Measurements from ENCODE around the gene PLA2G12B. TPM values are rescaled to one million over a fixed set of nuclear protein-coding genes. Genes with fewer than 3 reads are reported as not detected.

PLA2G12B gene, protein sequence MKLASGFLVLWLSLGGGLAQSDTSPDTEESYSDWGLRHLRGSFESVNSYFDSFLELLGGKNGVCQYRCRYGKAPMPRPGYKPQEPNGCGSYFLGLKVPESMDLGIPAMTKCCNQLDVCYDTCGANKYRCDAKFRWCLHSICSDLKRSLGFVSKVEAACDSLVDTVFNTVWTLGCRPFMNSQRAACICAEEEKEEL
- total RNA-seq (2021) (not detected in 2 replicates), Bru-seq, nascent RNA (percentile 16 among the genes with signal in this experiment), BruChase-seq, experiment 1, labeled RNA remaining after a 2-hour chase (percentile 10 among the genes with signal in this experiment), BruChase-seq, experiment 2, labeled RNA remaining after a 6-hour chase (percentile 17 among the genes with signal in this experiment)
- long read RNA-seq: 0 reads

- ChIA-PET CTCF (no interaction called here), POLR2A (ENCODE audit: low non-redundant PET) (no interaction called here)
- TF ChIP-seq, protein P1, sequence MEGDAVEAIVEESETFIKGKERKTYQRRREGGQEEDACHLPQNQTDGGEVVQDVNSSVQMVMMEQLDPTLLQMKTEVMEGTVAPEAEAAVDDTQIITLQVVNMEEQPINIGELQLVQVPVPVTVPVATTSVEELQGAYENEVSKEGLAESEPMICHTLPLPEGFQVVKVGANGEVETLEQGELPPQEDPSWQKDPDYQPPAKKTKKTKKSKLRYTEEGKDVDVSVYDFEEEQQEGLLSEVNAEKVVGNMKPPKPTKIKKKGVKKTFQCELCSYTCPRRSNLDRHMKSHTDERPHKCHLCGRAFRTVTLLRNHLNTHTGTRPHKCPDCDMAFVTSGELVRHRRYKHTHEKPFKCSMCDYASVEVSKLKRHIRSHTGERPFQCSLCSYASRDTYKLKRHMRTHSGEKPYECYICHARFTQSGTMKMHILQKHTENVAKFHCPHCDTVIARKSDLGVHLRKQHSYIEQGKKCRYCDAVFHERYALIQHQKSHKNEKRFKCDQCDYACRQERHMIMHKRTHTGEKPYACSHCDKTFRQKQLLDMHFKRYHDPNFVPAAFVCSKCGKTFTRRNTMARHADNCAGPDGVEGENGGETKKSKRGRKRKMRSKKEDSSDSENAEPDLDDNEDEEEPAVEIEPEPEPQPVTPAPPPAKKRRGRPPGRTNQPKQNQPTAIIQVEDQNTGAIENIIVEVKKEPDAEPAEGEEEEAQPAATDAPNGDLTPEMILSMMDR (conservative IDR thresholded peaks at IDR 0.05; ENCODE audit: low read depth, low read length): no peak
- TF ChIP-seq EZH2 (IDR thresholded peaks at IDR 0.05; ENCODE audit: borderline replicate concordance, low read depth, low read length, poor library complexity, severe bottlenecking): no peak
- intact Hi-C loops (cut with micrococcal nuclease; ENCODE audit: unreplicated experiment): no loop called here
- no peaks in the 10 kb centered on the region for H3K4me1 ChIP-seq (ENCODE audit: insufficient read depth, low read length, poor library complexity, severe bottlenecking)
- H3K9me3 ChIP-seq (ENCODE audit: low read depth, low read length, poor library complexity, severe bottlenecking): no peaks in the 10 kb centered on the region
- no peak within 1 kb of the TSS for H3K4me3 ChIP-seq (ENCODE audit: low read depth, low read length, poor library complexity, severe bottlenecking)
- H3K27me3 ChIP-seq (replicated peaks; ENCODE audit: insufficient read depth, low read depth, low read length, poor library complexity): no peaks in the 10 kb centered on the region
- BruUV-seq (replicated peaks): no TSS peak
- DNase-seq (ENCODE audit: low spot score): peak; percentile 8
- H3K36me3 ChIP-seq (ENCODE audit: insufficient read depth, low read length, poor library complexity, severe bottlenecking): no peaks in the 10 kb centered on the region
- no peak within 1 kb of the TSS for H3K27ac ChIP-seq (ENCODE audit: low read depth, low read length, poor library complexity, severe bottlenecking)
Observed at GRCh38 chr10:72954596-72955554, at the start of gene PLA2G12B. TSS of gene PLA2G12B (minus strand) at chr10:72954806. CDS start at chr10:72954685, 121 bp downstream.

- no TSS peak for BruUV-seq (replicated peaks)
- TF ChIP-seq, protein P1 (conservative IDR thresholded peaks at IDR 0.05; ENCODE audit: low read depth, low read length): no peak
- no peak for TF ChIP-seq EZH2 (IDR thresholded peaks at IDR 0.05; ENCODE audit: borderline replicate concordance, low read depth, low read length, poor library complexity, severe bottlenecking)
- intact Hi-C loops (cut with micrococcal nuclease; ENCODE audit: unreplicated experiment): no loop called here
- no peaks in the 10 kb centered on the region for H3K27me3 ChIP-seq (replicated peaks; ENCODE audit: insufficient read depth, low read depth, low read length, poor library complexity)
- no peak overlapping the region for H3K27ac ChIP-seq (ENCODE audit: low read depth, low read length, poor library complexity, severe bottlenecking)
- H3K4me3 ChIP-seq (ENCODE audit: low read depth, low read length, poor library complexity, severe bottlenecking): no peak overlapping the region
- POLR2A ChIA-PET (ENCODE audit: low non-redundant PET): no interaction called here
- CTCF ChIA-PET: no interaction called here
- no peaks in the 10 kb centered on the region for H3K9me3 ChIP-seq (ENCODE audit: low read depth, low read length, poor library complexity, severe bottlenecking)
- no peak for DNase-seq (ENCODE audit: low spot score)
- H3K4me1 ChIP-seq (ENCODE audit: insufficient read depth, low read length, poor library complexity, severe bottlenecking): no peaks in the 10 kb centered on the region
- H3K36me3 ChIP-seq (ENCODE audit: insufficient read depth, low read length, poor library complexity, severe bottlenecking): peaks cover 10% of the 10 kb centered on the region
Observed at GRCh38 chr10:73003822-73004221, 49.2 kb upstream of the PLA2G12B start.

- CTCF ChIA-PET: interaction anchor here (0.7 kb wide), 1 partner anchor 342 kb away, joined by 8 read pairs; no protein-coding TSS in a partner anchor
- TF ChIP-seq, protein P1 (conservative IDR thresholded peaks at IDR 0.05; ENCODE audit: low read depth, low read length): no peak
- TF ChIP-seq EZH2 (IDR thresholded peaks at IDR 0.05; ENCODE audit: borderline replicate concordance, low read depth, low read length, poor library complexity, severe bottlenecking): no peak
Observed at GRCh38 chr10:73000973-73001372, 46.4 kb upstream of the PLA2G12B start.

More at GRCh38 chr10:73000973-73001372, 46.4 kb upstream of the PLA2G12B start:
- POLR2A ChIA-PET (ENCODE audit: low non-redundant PET): interaction anchor here (0.5 to 0.7 kb wide), 2 partner anchors 14 to 21 kb away, joined by 3 to 4 read pairs; no protein-coding TSS in a partner anchor
- H3K4me3 ChIP-seq (ENCODE audit: low read depth, low read length, poor library complexity, severe bottlenecking): no peak overlapping the region
- intact Hi-C loops (cut with micrococcal nuclease; ENCODE audit: unreplicated experiment): no loop called here
- no peak for DNase-seq (ENCODE audit: low spot score)
- H3K9me3 ChIP-seq (ENCODE audit: low read depth, low read length, poor library complexity, severe bottlenecking): peaks cover 11% of the 10 kb centered on the region
- no peaks in the 10 kb centered on the region for H3K27me3 ChIP-seq (replicated peaks; ENCODE audit: insufficient read depth, low read depth, low read length, poor library complexity)
- no peaks in the 10 kb centered on the region for H3K4me1 ChIP-seq (ENCODE audit: insufficient read depth, low read length, poor library complexity, severe bottlenecking)
- H3K27ac ChIP-seq (ENCODE audit: low read depth, low read length, poor library complexity, severe bottlenecking): no peak overlapping the region
- BruUV-seq (replicated peaks): no TSS peak
- H3K36me3 ChIP-seq (ENCODE audit: insufficient read depth, low read length, poor library complexity, severe bottlenecking): no peaks in the 10 kb centered on the region
